Activated CD8-positive, alpha-beta T cell treated with anti-CD3 and anti-CD28 coated beads for 36 hours (primary cell): ENCODE results near the gene EXOC3. TPM values are rescaled to one million over a fixed set of nuclear protein-coding genes. Genes with fewer than 3 reads are reported as not detected.
A peak's percentile ranks its signal among the peaks of the same experiment; 100 is the strongest.

Source experiments
- ATAC-seq: fragments of 200-7000 bp; cut with Tn5 transposase; one replicate; pipeline ENCODE4 v1.10.0; 2021; ENCODE audit warnings: mild to moderate bottlenecking, moderate library complexity
- CTCF ChIA-PET: fragments of 350-600 bp; sonication (Branson Sonifier 250); formaldehyde crosslinking; loops from one replicate; lab custom pipeline; 2021; ENCODE audit warnings: antibody characterized with exemption; lab: Charles Lee
- POLR2A ChIA-PET: fragments of 350-600 bp; sonication (Branson Sonifier 250); formaldehyde crosslinking; loops from one replicate; lab custom pipeline; 2021; ENCODE audit warnings: antibody characterized with exemption; lab: Charles Lee
- DNase-seq: peaks from one replicate; pipeline ENCODE4 v3.0.0-alpha.2; 2020
- H3K27ac Mint-ChIP-seq: one replicate; pipeline ENCODE4 v1.8.0; 2021; ENCODE audit warnings: mild to moderate bottlenecking, mixed read lengths
- H3K27me3 Mint-ChIP-seq: one replicate; pipeline ENCODE4 v1.8.0; 2021; ENCODE audit warnings: mixed read lengths
- H3K36me3 Mint-ChIP-seq: one replicate; pipeline ENCODE4 v1.8.0; 2021; ENCODE audit warnings: low read depth, mixed read lengths
- H3K4me1 Mint-ChIP-seq: one replicate; pipeline ENCODE4 v1.8.0; 2021; ENCODE audit warnings: low read depth, mixed read lengths
- H3K4me3 Mint-ChIP-seq: one replicate; pipeline ENCODE4 v1.8.0; 2021; ENCODE audit warnings: mild to moderate bottlenecking, moderate library complexity, mixed read lengths
- H3K9me3 Mint-ChIP-seq: one replicate; pipeline ENCODE4 v1.8.0; 2021; ENCODE audit warnings: mixed read lengths
- intact Hi-C: fragments of 100-400 bp; cut with micrococcal nuclease; formaldehyde crosslinking; loops from one replicate; pipeline ENCODE4 v1.10.0; 2022
- total RNA-seq, 2 experiments: library from RNA; stranded (reverse); gene quantifications; one replicate each; pipeline ENCODE4 v1.2.3, GENCODE V29; 2021
- TF ChIP-seq, protein P1 (sequence below): fragments of 200-600 bp; IDR thresholded peaks from one replicate; pipeline ENCODE4 v1.8.0; 2022; ENCODE audit warnings: antibody characterized with exemption, mild to moderate bottlenecking

The EXOC3 gene
- total RNA-seq, 2 experiments from 2014 or later: 65.9 to 67.6 TPM

DNA sequence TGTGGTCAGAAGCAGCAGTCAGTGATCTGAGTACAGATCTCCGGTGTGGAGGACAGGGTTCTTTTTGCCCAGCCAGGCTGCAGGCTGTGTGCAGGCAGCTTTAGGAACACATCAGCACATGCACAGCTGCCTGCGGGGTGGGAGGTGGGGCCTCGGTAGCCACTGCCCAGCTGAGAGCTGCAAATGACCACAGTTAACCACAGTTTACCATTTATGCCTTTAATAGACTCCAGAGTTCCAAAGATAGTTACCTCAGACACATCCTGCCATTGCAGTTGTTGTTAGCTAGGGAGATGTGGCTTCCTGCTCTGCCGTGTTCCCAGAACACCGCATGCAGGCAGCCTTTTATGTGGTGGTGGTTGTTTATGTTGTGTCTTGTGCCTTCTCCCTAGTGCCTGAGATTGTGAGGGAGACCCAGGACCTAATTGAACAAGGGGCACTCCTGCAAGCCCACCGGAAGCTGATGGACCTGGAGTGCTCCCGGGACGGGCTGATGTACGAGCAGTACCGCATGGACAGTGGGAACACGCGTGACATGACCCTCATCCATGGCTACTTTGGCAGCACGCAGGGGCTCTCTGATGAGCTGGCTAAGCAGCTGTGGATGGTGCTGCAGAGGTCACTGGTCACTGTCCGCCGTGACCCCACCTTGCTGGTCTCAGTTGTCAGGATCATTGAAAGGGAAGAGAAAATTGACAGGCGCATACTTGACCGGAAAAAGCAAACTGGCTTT lies 10.2 kb downstream of the EXOC3 start:
- Mint-ChIP-seq H3K9me3 (peaks cover 22% of the 10 kb centered on the region), H3K27me3 (no peaks in the 10 kb centered on the region), H3K27ac (peak overlapping the region; percentile 68), H3K4me1 (peaks cover 46% of the 10 kb centered on the region), H3K4me3 (no peak overlapping the region), H3K36me3 (peaks cover 79% of the 10 kb centered on the region)
- ChIA-PET CTCF (no interaction called here), POLR2A (interaction anchor here (1.1 to 2.2 kb wide), 3 partner anchors 10 to 19 kb away, joined by 4 to 10 read pairs (median 4); partner anchors contain the start of gene EXOC3)
- ATAC-seq (peak; percentile 37), DNase-seq (no peak)
- intact Hi-C loops: loop anchor here (10.0 kb wide), 1 partner anchor 162 kb away; the partner anchor contains the start of gene CEP72
- TF ChIP-seq, protein P1, sequence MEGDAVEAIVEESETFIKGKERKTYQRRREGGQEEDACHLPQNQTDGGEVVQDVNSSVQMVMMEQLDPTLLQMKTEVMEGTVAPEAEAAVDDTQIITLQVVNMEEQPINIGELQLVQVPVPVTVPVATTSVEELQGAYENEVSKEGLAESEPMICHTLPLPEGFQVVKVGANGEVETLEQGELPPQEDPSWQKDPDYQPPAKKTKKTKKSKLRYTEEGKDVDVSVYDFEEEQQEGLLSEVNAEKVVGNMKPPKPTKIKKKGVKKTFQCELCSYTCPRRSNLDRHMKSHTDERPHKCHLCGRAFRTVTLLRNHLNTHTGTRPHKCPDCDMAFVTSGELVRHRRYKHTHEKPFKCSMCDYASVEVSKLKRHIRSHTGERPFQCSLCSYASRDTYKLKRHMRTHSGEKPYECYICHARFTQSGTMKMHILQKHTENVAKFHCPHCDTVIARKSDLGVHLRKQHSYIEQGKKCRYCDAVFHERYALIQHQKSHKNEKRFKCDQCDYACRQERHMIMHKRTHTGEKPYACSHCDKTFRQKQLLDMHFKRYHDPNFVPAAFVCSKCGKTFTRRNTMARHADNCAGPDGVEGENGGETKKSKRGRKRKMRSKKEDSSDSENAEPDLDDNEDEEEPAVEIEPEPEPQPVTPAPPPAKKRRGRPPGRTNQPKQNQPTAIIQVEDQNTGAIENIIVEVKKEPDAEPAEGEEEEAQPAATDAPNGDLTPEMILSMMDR: no peak

- no peaks in the 10 kb centered on the region for H3K27me3 Mint-ChIP-seq
- TF ChIP-seq, protein P1: no peak
- ATAC-seq: no peak
- no peak overlapping the region for H3K4me3 Mint-ChIP-seq
- intact Hi-C loops: loop anchor here (10.0 kb wide), 1 partner anchor 161 kb away; the partner anchor contains the start of gene CEP72
- H3K4me1 Mint-ChIP-seq: peaks cover 54% of the 10 kb centered on the region
- peaks cover 79% of the 10 kb centered on the region for H3K36me3 Mint-ChIP-seq
- peaks cover 22% of the 10 kb centered on the region for H3K9me3 Mint-ChIP-seq
- ChIA-PET POLR2A (interaction anchor here (1.1 to 2.2 kb wide), 2 partner anchors 10 to 18 kb away, joined by 4 to 10 read pairs; partner anchors contain the start of gene EXOC3), CTCF (no interaction called here)
- peak overlapping the region; percentile 68 for H3K27ac Mint-ChIP-seq
- no peak for DNase-seq
Observed at GRCh38 chr5:453725-454481, 10.9 kb downstream of the EXOC3 start.

GRCh38 chr5:454936-455335 lies 12.0 kb downstream of the EXOC3 start:
- intact Hi-C loops: loop anchor here (10.0 kb wide), 1 partner anchor 160 kb away; the partner anchor contains the start of gene CEP72
- Mint-ChIP-seq H3K27ac (no peak overlapping the region), H3K4me3 (no peak overlapping the region), H3K9me3 (peaks cover 22% of the 10 kb centered on the region), H3K27me3 (no peaks in the 10 kb centered on the region), H3K4me1 (peaks cover 59% of the 10 kb centered on the region), H3K36me3 (peaks cover 79% of the 10 kb centered on the region)
- TF ChIP-seq, protein P1: no peak
- ChIA-PET POLR2A (no interaction called here), CTCF (no interaction called here)
- no peak for ATAC-seq
- no peak for DNase-seq

DNA sequence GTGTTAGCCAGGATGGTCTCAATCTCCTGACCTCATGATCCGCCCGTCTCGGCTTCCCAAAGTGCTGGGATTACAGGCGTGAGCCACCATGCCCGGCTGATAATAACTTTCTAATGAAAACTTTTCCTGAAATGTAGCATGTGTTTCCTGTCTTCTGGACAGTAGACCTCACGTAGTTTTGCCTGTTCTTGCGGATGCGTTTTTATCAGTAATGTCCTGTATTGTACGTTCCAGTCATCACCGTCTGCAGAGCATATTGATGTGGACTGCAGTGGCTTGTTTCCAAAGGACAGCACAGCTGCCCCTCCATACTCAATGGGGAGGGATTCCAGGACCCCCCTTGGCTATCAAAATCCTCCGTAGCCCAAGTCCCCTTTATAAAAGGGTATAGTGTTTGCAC lies 12.8 kb downstream of the EXOC3 start:
- Mint-ChIP-seq H3K9me3 (peaks cover 18% of the 10 kb centered on the region), H3K36me3 (peaks cover 80% of the 10 kb centered on the region), H3K4me3 (no peak overlapping the region), H3K27me3 (no peaks in the 10 kb centered on the region), H3K27ac (no peak overlapping the region), H3K4me1 (peaks cover 63% of the 10 kb centered on the region)
- TF ChIP-seq, protein P1: no peak
- ATAC-seq: no peak
- intact Hi-C loops: loop anchor here (10.0 kb wide), 1 partner anchor 159 kb away; the partner anchor contains the start of gene CEP72
- CTCF ChIA-PET: no interaction called here
- POLR2A ChIA-PET: interaction anchor here (0.9 kb wide), 1 partner anchor 10 kb away, joined by 6 read pairs; no protein-coding TSS in a partner anchor
- DNase-seq: no peak
